Measurements from ENCODE around the gene CDK5RAP2.

GRCh38 chr9:120363697-120364096, 216.3 kb downstream of the CDK5RAP2 start:
- TF ChIP-seq, protein P1, sequence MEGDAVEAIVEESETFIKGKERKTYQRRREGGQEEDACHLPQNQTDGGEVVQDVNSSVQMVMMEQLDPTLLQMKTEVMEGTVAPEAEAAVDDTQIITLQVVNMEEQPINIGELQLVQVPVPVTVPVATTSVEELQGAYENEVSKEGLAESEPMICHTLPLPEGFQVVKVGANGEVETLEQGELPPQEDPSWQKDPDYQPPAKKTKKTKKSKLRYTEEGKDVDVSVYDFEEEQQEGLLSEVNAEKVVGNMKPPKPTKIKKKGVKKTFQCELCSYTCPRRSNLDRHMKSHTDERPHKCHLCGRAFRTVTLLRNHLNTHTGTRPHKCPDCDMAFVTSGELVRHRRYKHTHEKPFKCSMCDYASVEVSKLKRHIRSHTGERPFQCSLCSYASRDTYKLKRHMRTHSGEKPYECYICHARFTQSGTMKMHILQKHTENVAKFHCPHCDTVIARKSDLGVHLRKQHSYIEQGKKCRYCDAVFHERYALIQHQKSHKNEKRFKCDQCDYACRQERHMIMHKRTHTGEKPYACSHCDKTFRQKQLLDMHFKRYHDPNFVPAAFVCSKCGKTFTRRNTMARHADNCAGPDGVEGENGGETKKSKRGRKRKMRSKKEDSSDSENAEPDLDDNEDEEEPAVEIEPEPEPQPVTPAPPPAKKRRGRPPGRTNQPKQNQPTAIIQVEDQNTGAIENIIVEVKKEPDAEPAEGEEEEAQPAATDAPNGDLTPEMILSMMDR (IDR thresholded peaks at IDR 0.05 in 8 of 11, conservative IDR thresholded peaks at IDR 0.05 in 3 of 11), result no peak
- no peak for TF ChIP-seq POLR2A (IDR thresholded peaks at IDR 0.05)
- TF ChIP-seq POLR2AphosphoS5 (IDR thresholded peaks at IDR 0.05), result no peak

Measured in spleen (tissue), 7 donors.